Measurements from ENCODE around the gene SCGB2A2. TPM values are rescaled to one million over a fixed set of nuclear protein-coding genes. Genes with fewer than 3 reads are reported as not detected.

Gene SCGB2A2
- total RNA-seq, 1 experiment from 2014 or later, result not detected

- POLR2A ChIA-PET, result no interaction called here
- no peak within 1 kb of the TSS for H3K27ac Mint-ChIP-seq
- CTCF ChIA-PET, result interaction anchor here (0.9 to 2.1 kb wide), 8 partner anchors 14 to 343 kb away, joined by 3 to 6 read pairs (median 4); no protein-coding TSS in a partner anchor
- DNase-seq (ENCODE audit: low spot score) (peak; percentile 15), ATAC-seq (peak; percentile 51)
- H3K36me3 Mint-ChIP-seq, result no peaks in the 10 kb centered on the region
- TF ChIP-seq IRF2 (CRISPR knock-in tag; IDR thresholded peaks at IDR 0.05; ENCODE audit: borderline replicate concordance, low read depth), result no peak
- TF ChIP-seq PRDM15 (CRISPR knock-in tag; IDR thresholded peaks at IDR 0.05), result no peak
- TF ChIP-seq FOXK1 (CRISPR knock-in tag; IDR thresholded peaks at IDR 0.05), result no peak
- TF ChIP-seq MYBL2 (CRISPR knock-in tag; IDR thresholded peaks at IDR 0.05), result no peak
- TF ChIP-seq JAZF1 (CRISPR knock-in tag; IDR thresholded peaks at IDR 0.05), result no peak
- no peak for TF ChIP-seq ZMAT4 (CRISPR knock-in tag; IDR thresholded peaks at IDR 0.05)
- TF ChIP-seq ZNF219 (CRISPR knock-in tag; IDR thresholded peaks at IDR 0.05; ENCODE audit: borderline replicate concordance), result no peak
- TF ChIP-seq ZBTB43 (CRISPR knock-in tag; IDR thresholded peaks at IDR 0.05), result no peak
- TF ChIP-seq TEAD4 (CRISPR knock-in tag; IDR thresholded peaks at IDR 0.05), result no peak
- TF ChIP-seq MAX (CRISPR knock-in tag; IDR thresholded peaks at IDR 0.05), result no peak
- no peak for TF ChIP-seq ATF3 (CRISPR knock-in tag; conservative IDR thresholded peaks at IDR 0.05)
- no peak for TF ChIP-seq ZNF671 (CRISPR knock-in tag; IDR thresholded peaks at IDR 0.05)
- TF ChIP-seq E2F5 (CRISPR knock-in tag; IDR thresholded peaks at IDR 0.05), result no peak
- TF ChIP-seq TP53 (CRISPR knock-in tag; IDR thresholded peaks at IDR 0.05), result no peak
- no peak for TF ChIP-seq CDX4 (CRISPR knock-in tag; IDR thresholded peaks at IDR 0.05; ENCODE audit: borderline replicate concordance)
- no peak for TF ChIP-seq ZNF232 (CRISPR knock-in tag; IDR thresholded peaks at IDR 0.05)
- TF ChIP-seq ZNF512 (CRISPR knock-in tag; IDR thresholded peaks at IDR 0.05; ENCODE audit: borderline replicate concordance), result no peak
- TF ChIP-seq SP1 (CRISPR knock-in tag; conservative IDR thresholded peaks at IDR 0.05), result no peak
- no peak for TF ChIP-seq NR2C2 (CRISPR knock-in tag; IDR thresholded peaks at IDR 0.05)
- no peak for TF ChIP-seq ESRRA (CRISPR knock-in tag; IDR thresholded peaks at IDR 0.05; ENCODE audit: borderline replicate concordance)
- no peak within 1 kb of the TSS for H3K4me3 Mint-ChIP-seq
- H3K27me3 Mint-ChIP-seq (ENCODE audit: low read depth), result peaks cover 7% of the 10 kb centered on the region
- no peaks in the 10 kb centered on the region for H3K9me3 Mint-ChIP-seq
- peaks cover 7% of the 10 kb centered on the region for H3K4me1 Mint-ChIP-seq
These were observed 27.9 kb upstream of the SCGB2A2 start, which contains the start of gene SCGB1D2 for GRCh38 chr11:62242021-62242420. SCGB1D2 (plus strand) TSS chr11:62242239; CDS start chr11:62242308, 69 bp downstream.

Measured in WTC11 (cell line).